Cardiac muscle cell (in vitro differentiated cells and primary cell): ENCODE data around the gene ZNF134. TPM values are rescaled to one million over a fixed set of nuclear protein-coding genes. Genes with fewer than 3 reads are reported as not detected.

Experiments
- DNase-seq, 2 donors: peaks; one replicate each; pipeline versions ENCODE4 v3.0.0 to v3.0.0-alpha.2; 2010 to 2017; ENCODE audit warnings: low read depth in 1 of 2, low spot score in 1 of 2
- H3K27ac ChIP-seq: fragments of 200-600 bp; sonication (generic); 2 replicates; pipeline ENCODE4 v1.5.1; 2016
- H3K27me3 ChIP-seq: fragments of 200-600 bp; sonication (generic); 2 replicates; pipeline ENCODE4 v1.6.0; 2016; ENCODE audit warnings: control low read depth
- H3K36me3 ChIP-seq: fragments of 200-600 bp; sonication (generic); 2 replicates; pipeline ENCODE4 v1.5.1; 2016; ENCODE audit warnings: control low read depth
- H3K4me1 ChIP-seq: fragments of 200-600 bp; sonication (generic); 2 replicates; pipeline ENCODE4 v1.8.1; 2017; ENCODE audit warnings: low read depth, mild to moderate bottlenecking, mixed run types
- H3K4me3 ChIP-seq: fragments of 200-600 bp; sonication (generic); 2 replicates; pipeline ENCODE4 v1.5.1; 2016; ENCODE audit warnings: mild to moderate bottlenecking
- H3K9me3 ChIP-seq: fragments of 200-600 bp; sonication (generic); 2 replicates; pipeline ENCODE4 v1.5.1; 2017; ENCODE audit warnings: low read depth, mild to moderate bottlenecking, control low read depth
- CTCF ChIP-seq: IDR thresholded peaks from 2 replicates; pipeline ENCODE4 v1.5.1; 2012; ENCODE audit warnings: low read depth, mild to moderate bottlenecking, low read length
- polyA plus RNA-seq: library from polyadenylated mRNA; unstranded; fragments of >200 nt; fragmentation: Nextera tagmentation; extraction: Ambion mirVana; gene quantifications from 2 replicates; pipeline ENCODE4 v1.2.1, GENCODE V29; 2016
- total RNA-seq: library from RNA; depleted of rRNA; stranded (reverse); fragments of >200 nt; gene quantifications from 2 replicates; pipeline ENCODE4 v1.2.3, GENCODE V29; 2016

The ZNF134 gene
- total and polyA plus RNA-seq, 2 experiments from 2014 or later: 18.6 to 76.0 TPM

GRCh38 chr19:57599761-57600383 lies 14.2 kb upstream of the ZNF134 start, which contains the start of gene ZNF530:
Gene ZNF530 (plus strand): TSS chr19:57599885. CDS start chr19:57604346, 4,461 bp downstream.
- Histone ChIP-seq H3K4me3 (peak within 1 kb of the TSS; percentile 72), H3K27me3 (peaks cover 8% of the 10 kb centered on the region), H3K27ac (no peak within 1 kb of the TSS), H3K9me3 (no peaks in the 10 kb centered on the region), H3K36me3 (no peaks in the 10 kb centered on the region), H3K4me1 (peaks cover 7% of the 10 kb centered on the region)
- no peak for TF ChIP-seq CTCF
- DNase-seq: peak; percentile 94 to 96

- no peaks in the 10 kb centered on the region for H3K36me3 ChIP-seq
- H3K27me3 ChIP-seq: no peaks in the 10 kb centered on the region
- no peak overlapping the region for H3K4me3 ChIP-seq
- DNase-seq: no peak
- H3K9me3 ChIP-seq: no peaks in the 10 kb centered on the region
- no peak overlapping the region for H3K27ac ChIP-seq
- peaks cover 14% of the 10 kb centered on the region for H3K4me1 ChIP-seq
- TF ChIP-seq CTCF: no peak
These were observed 7.1 kb upstream of the ZNF134 start for GRCh38 chr19:57606931-57607330.

- Histone ChIP-seq H3K27ac (peak overlapping the region; percentile 90), H3K9me3 (peaks cover 3% of the 10 kb centered on the region), H3K4me3 (no peak overlapping the region), H3K36me3 (peaks cover 3% of the 10 kb centered on the region), H3K4me1 (peaks cover 22% of the 10 kb centered on the region), H3K27me3 (no peaks in the 10 kb centered on the region)
- peak in 1 of 2 donors; percentile 74 for DNase-seq
- no peak for TF ChIP-seq CTCF
These were observed 2.9 kb upstream of the ZNF134 start for GRCh38 chr19:57611113-57611512.

- Histone ChIP-seq H3K27me3 (no peaks in the 10 kb centered on the region), H3K9me3 (peaks cover 3% of the 10 kb centered on the region), H3K4me3 (peak overlapping the region; percentile 95), H3K4me1 (peaks cover 22% of the 10 kb centered on the region), H3K27ac (no peak overlapping the region), H3K36me3 (peaks cover 28% of the 10 kb centered on the region)
- TF ChIP-seq CTCF: no peak
- DNase-seq: no peak
These were observed 1.3 kb downstream of the ZNF134 start for GRCh38 chr19:57615346-57615745.

- no peak for TF ChIP-seq CTCF
- Histone ChIP-seq H3K4me3 (no peak overlapping the region), H3K36me3 (peaks cover 49% of the 10 kb centered on the region)
These were observed 6.8 kb downstream of the ZNF134 start for GRCh38 chr19:57620673-57621348.

More at GRCh38 chr19:57620673-57621348, 6.8 kb downstream of the ZNF134 start:
- Histone ChIP-seq H3K27me3 (no peaks in the 10 kb centered on the region), H3K9me3 (peaks cover 21% of the 10 kb centered on the region), H3K27ac (no peak overlapping the region), H3K4me1 (no peaks in the 10 kb centered on the region)
- peak in 1 of 2 donors; percentile 18 for DNase-seq
